ENCODE measurements around the gene ARHGAP27.

ARHGAP27 gene

GRCh38 chr17:45427181-45427835 lies 5.4 kb downstream of the ARHGAP27 start:
- Histone ChIP-seq H3K27ac (no peak overlapping the region), H3K27me3 (replicated peaks) (peaks cover 30% of the 10 kb centered on the region), H3K4me3 (ENCODE audit: low read depth, low read length) (no peak overlapping the region), H3K36me3 (replicated peaks) (no peaks in the 10 kb centered on the region)
- no peak for DNase-seq
- in situ Hi-C loops (cut with HindIII; ENCODE audit: low pct_ligation_motif_present, low sequenced_read_pairs), result no loop called here
- TF ChIP-seq CTCF (IDR thresholded peaks at IDR 0.05; ENCODE audit: low read depth, low read length, missing control alignments), result no peak

GRCh38 chr17:45426561-45426960 lies 6.1 kb downstream of the ARHGAP27 start:
- DNase-seq, result no peak
- Histone ChIP-seq H3K27me3 (replicated peaks) (peaks cover 30% of the 10 kb centered on the region), H3K4me3 (ENCODE audit: low read depth, low read length) (no peak overlapping the region), H3K36me3 (replicated peaks) (no peaks in the 10 kb centered on the region), H3K27ac (no peak overlapping the region)
- in situ Hi-C loops (cut with HindIII; ENCODE audit: low pct_ligation_motif_present, low sequenced_read_pairs), result no loop called here
- TF ChIP-seq CTCF (IDR thresholded peaks at IDR 0.05; ENCODE audit: low read depth, low read length, missing control alignments), result no peak

- Histone ChIP-seq H3K27ac (no peak overlapping the region), H3K36me3 (replicated peaks) (no peaks in the 10 kb centered on the region), H3K4me3 (ENCODE audit: low read depth, low read length) (no peak overlapping the region), H3K27me3 (replicated peaks) (peaks cover 28% of the 10 kb centered on the region)
- in situ Hi-C loops (cut with HindIII; ENCODE audit: low pct_ligation_motif_present, low sequenced_read_pairs), result no loop called here
- DNase-seq, result no peak
- no peak for TF ChIP-seq CTCF (IDR thresholded peaks at IDR 0.05; ENCODE audit: low read depth, low read length, missing control alignments)
These were observed 6.7 kb downstream of the ARHGAP27 start for GRCh38 chr17:45425984-45426413.

- peak; percentile 37 for DNase-seq
- H3K27me3 ChIP-seq (replicated peaks), result peaks cover 23% of the 10 kb centered on the region
- in situ Hi-C loops (cut with HindIII; ENCODE audit: low pct_ligation_motif_present, low sequenced_read_pairs), result no loop called here
- no peak overlapping the region for H3K27ac ChIP-seq
- H3K4me3 ChIP-seq (ENCODE audit: low read depth, low read length), result no peak overlapping the region
- TF ChIP-seq CTCF (IDR thresholded peaks at IDR 0.05; ENCODE audit: low read depth, low read length, missing control alignments), result peak; percentile 73
- H3K36me3 ChIP-seq (replicated peaks), result no peaks in the 10 kb centered on the region
These were observed 7.3 kb downstream of the ARHGAP27 start for GRCh38 chr17:45425125-45425983.

DNA sequence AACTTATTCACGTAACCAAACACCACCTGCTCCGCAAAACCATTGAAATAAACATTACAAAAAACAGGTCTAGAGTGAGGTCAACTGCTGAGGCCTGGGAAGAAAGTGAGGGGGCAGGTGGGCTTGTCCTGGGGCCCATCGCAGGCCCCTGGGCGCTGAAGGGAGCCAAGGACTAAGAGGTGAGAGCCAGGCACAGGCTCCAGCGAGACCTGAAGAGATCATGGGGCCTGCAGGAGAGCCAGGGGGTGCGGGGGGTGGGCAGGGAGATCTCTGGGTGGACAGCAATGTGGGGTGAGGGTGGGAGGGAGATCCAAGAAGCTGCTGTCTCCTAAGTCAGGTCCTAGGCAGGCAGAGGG lies 7.9 kb downstream of the ARHGAP27 start:
- peaks cover 17% of the 10 kb centered on the region for H3K27me3 ChIP-seq (replicated peaks)
- H3K27ac ChIP-seq, result no peak overlapping the region
- no peak overlapping the region for H3K4me3 ChIP-seq (ENCODE audit: low read depth, low read length)
- H3K36me3 ChIP-seq (replicated peaks), result no peaks in the 10 kb centered on the region
- in situ Hi-C loops (cut with HindIII; ENCODE audit: low pct_ligation_motif_present, low sequenced_read_pairs), result no loop called here
- no peak for DNase-seq
- no peak for TF ChIP-seq CTCF (IDR thresholded peaks at IDR 0.05; ENCODE audit: low read depth, low read length, missing control alignments)

All from brain microvascular endothelial cell (primary cell).